Measurements from ENCODE around the gene ADCK2.
"Not testable (repeated sequence)": the region's sequence is repeated elsewhere in the genome, so short reads cannot be mapped to it uniquely, and the experiment has no call there.

The ADCK2 gene

GRCh38 chr7:140645166-140645900 lies 27.4 kb upstream of the ADCK2 start:
- intact Hi-C loops (cut with DNase I): no loop called here
- DNase-seq: no peak

GRCh38 chr7:140646931-140647647 lies 25.7 kb upstream of the ADCK2 start:
- DNase-seq: peak in 4 of 10 donors; percentile 23 to 57 (median 36)
- intact Hi-C loops (cut with DNase I): no loop called here

GRCh38 chr7:140649556-140650205 lies 23.1 kb upstream of the ADCK2 start:
- DNase-seq: no peak
- intact Hi-C loops (cut with DNase I): loop anchor here (5.0 kb wide), 1 partner anchor 172 kb away; the partner anchor contains the start of gene MKRN1

- intact Hi-C loops (cut with DNase I): loop anchor here (5.0 kb wide), 1 partner anchor 173 kb away; the partner anchor contains the start of gene MKRN1
- DNase-seq: no peak
Observed at GRCh38 chr7:140650367-140650766, 22.4 kb upstream of the ADCK2 start.

- DNase-seq: peak in 6 of 10 donors; percentile 33 to 91 (median 57)
- intact Hi-C loops (cut with DNase I): loop anchor here (1.0 to 5.0 kb wide), 2 partner anchors 135 to 176 kb away; partner anchors contain the start of gene MKRN1
Observed at GRCh38 chr7:140653319-140654108, 19.2 kb upstream of the ADCK2 start.

- no peak for DNase-seq
- intact Hi-C loops (cut with DNase I): loop anchor here (5.0 kb wide), 1 partner anchor 177 kb away; the partner anchor contains the start of gene MKRN1
Observed at GRCh38 chr7:140654109-140654387, 18.7 kb upstream of the ADCK2 start.

GRCh38 chr7:140654661-140655060 lies 18.1 kb upstream of the ADCK2 start:
- peak in 1 of 10 donors; percentile 22 for DNase-seq

GRCh38 chr7:140655511-140656408 lies 17.0 kb upstream of the ADCK2 start:
- DNase-seq: no peak
- intact Hi-C loops (cut with DNase I): no loop called here

More at GRCh38 chr7:140654661-140655060, 18.1 kb upstream of the ADCK2 start:
- intact Hi-C loops (cut with DNase I): loop anchor here (5.0 kb wide), 1 partner anchor 177 kb away; the partner anchor contains the start of gene MKRN1

GRCh38 chr7:140656548-140657515 lies 15.9 kb upstream of the ADCK2 start:
- no peak for DNase-seq
- intact Hi-C loops (cut with DNase I): no loop called here

- intact Hi-C loops (cut with DNase I): no loop called here
- DNase-seq: no peak
Observed at GRCh38 chr7:140657891-140658290, 14.9 kb upstream of the ADCK2 start.

GRCh38 chr7:140659856-140660255 lies 12.9 kb upstream of the ADCK2 start:
- intact Hi-C loops (cut with DNase I): no loop called here
- DNase-seq: no peak

GRCh38 chr7:140661124-140661523 lies 11.6 kb upstream of the ADCK2 start:
- no peak for DNase-seq
- intact Hi-C loops (cut with DNase I): no loop called here

GRCh38 chr7:140662938-140663337 lies 9.8 kb upstream of the ADCK2 start:
- intact Hi-C loops (cut with DNase I): not testable (repeated sequence)

GRCh38 chr7:140667476-140667875 lies 5.3 kb upstream of the ADCK2 start:
- no peak for DNase-seq
- intact Hi-C loops (cut with DNase I): no loop called here

More at GRCh38 chr7:140662938-140663337, 9.8 kb upstream of the ADCK2 start:
- DNase-seq: not testable (repeated sequence)

- intact Hi-C loops (cut with DNase I): no loop called here
- DNase-seq: no peak
Observed at GRCh38 chr7:140668641-140669040, 4.1 kb upstream of the ADCK2 start.

GRCh38 chr7:140669352-140669751 lies 3.4 kb upstream of the ADCK2 start:
- DNase-seq: no peak
- intact Hi-C loops (cut with DNase I): no loop called here

- peak in 1 of 10 donors; percentile 50 for DNase-seq
Observed at GRCh38 chr7:140669862-140670261, 2.9 kb upstream of the ADCK2 start.

More at GRCh38 chr7:140669862-140670261, 2.9 kb upstream of the ADCK2 start:
- intact Hi-C loops (cut with DNase I): loop anchor here (10.0 kb wide), 2 partner anchors 145 to 255 kb away; partner anchors contain the start of gene BRAF
